Endometrial microvascular endothelial cells (primary cell): ENCODE results near the gene F13B. TPM values are rescaled to one million over a fixed set of nuclear protein-coding genes. Genes with fewer than 3 reads are reported as not detected.
"Not testable (repeated sequence)": the region's sequence is repeated elsewhere in the genome, so short reads cannot be mapped to it uniquely, and the experiment has no call there.

Experiments
- in situ Hi-C: cut with HindIII; loops from 2 replicates; pipeline ENCODE4 v1.10.0; 2017; ENCODE audit warnings: low sequenced_read_pairs, low pct_unique_long_range_greater_than_20kb; ENCODE audit errors: inconsistent ontology term
- total RNA-seq: library from RNA; depleted of rRNA; stranded (reverse); fragments of >200 nt; gene quantifications from one replicate; pipeline ENCODE4 v1.2.3, GENCODE V29; 2015; ENCODE audit errors: inconsistent ontology term

Gene F13B
- total RNA-seq, 1 donor from 2014 or later = not detected

DNA sequence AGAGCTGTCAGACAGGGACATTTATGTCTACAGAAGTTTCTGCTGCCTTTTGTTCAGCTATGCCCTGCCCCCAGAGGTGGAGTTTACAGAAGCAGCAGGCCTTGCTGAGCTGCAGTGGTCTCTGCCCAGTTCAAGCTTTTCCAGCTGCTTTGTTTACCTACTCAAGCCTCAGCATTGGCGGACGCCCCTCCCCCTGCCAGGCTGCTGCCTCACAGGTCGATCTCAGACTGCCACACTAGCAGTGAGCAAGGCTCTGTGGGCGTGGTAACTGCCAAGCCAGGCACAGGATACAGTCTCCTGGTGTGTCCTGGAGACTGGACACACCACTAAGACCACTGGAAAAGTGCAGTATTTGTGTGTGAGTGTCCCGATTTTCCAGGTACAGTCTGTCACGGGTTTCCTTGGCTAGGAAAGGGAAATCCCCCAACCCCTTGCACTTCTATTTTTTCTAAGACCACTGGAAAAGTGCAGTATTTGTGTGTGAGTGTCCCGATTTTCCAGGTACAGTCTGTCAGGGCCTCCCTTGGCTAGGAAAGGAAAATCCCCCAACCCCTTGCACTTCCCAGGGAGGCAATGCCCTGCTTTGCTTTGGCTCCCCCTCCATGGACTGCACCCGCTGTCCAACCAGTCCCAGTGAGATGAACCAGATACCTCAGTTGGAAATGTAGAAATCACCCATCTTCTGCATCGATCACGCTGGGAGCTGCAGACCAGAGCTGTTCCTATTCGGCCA is 75.0 kb downstream of the F13B start:
- in situ Hi-C loops = not testable (repeated sequence)

Other genes with a start within 250 kb of the F13B start
- gene CFHR1, start 247.5 kb downstream of the F13B start, total RNA-seq = not detected
- gene CFHR4, start 179.2 kb downstream of the F13B start, total RNA-seq = not detected
- gene CFHR2, start 123.5 kb downstream of the F13B start, total RNA-seq = not detected
- gene CFHR5, start 89.7 kb downstream of the F13B start, total RNA-seq = not detected
- 51.4 TPM for gene ASPM, start 79.4 kb upstream of the F13B start, total RNA-seq
- 2.5 TPM for gene ZBTB41, start 134.0 kb upstream of the F13B start, total RNA-seq
- not detected for gene CRB1, start 201.0 kb upstream of the F13B start, total RNA-seq